Measurements from ENCODE around the gene E2F2.
"Not testable (repeated sequence)": the region's sequence is repeated elsewhere in the genome, so short reads cannot be mapped to it uniquely, and the experiment has no call there.

Gene E2F2

DNA sequence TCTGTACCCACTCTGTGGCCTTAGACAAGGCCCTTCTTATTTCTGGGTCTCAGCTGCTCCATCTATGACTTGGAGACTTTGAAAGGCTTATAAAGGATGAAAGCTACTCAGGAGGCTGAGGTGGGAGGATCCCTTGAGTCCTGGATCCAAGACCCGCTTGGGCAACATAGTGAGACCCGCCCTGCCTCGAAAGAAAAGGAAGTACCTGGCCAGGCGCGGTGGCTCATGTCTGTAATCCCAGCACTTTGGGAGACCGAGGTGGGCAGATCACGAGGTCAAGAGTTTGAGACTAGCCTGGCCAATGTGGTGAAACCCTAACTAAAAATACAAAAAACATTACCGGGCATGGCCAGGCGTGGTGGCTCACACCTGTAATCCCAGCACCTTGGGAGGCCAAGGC, 14.8 kb upstream of the E2F2 start:
- DNase-seq = no peak

- DNase-seq = peak; percentile 95
Measured at GRCh38 chr1:23544444-23545389, 13.7 kb upstream of the E2F2 start.

DNA sequence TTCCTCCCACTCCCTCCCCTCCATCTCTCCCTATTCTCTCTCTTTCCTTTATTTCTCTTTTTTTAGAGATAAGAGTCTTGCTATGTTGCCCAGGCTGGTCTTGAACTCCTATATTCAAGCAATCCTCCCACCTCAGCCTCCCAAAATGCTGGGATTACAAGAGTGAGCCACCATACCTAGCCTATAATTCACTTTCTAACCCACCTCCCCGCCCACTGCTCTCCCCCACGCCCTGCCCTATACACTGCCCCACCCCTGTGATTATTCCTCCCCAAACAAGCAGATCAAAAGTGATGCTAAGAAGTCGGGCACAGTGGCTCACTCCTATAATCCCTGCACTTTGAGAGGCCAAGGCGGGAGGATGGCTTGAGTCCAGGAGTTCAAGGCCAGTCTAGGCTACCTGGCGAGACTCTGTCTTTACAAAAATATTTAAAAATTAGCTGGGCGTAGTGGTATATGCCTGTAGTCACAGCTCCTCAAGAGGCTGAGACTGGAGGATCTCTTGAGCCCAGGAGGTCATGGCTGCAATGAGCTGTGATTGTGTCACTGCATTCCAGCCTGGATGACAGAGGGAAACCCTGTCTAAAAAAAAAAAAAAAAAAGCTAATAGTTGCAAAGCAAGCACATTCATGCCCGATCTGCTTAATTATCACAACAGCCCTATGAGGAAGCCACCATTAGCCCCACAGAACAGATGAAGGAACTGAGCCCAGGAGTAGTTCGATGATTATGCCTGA, 12.8 kb upstream of the E2F2 start:
- no peak for DNase-seq

DNA sequence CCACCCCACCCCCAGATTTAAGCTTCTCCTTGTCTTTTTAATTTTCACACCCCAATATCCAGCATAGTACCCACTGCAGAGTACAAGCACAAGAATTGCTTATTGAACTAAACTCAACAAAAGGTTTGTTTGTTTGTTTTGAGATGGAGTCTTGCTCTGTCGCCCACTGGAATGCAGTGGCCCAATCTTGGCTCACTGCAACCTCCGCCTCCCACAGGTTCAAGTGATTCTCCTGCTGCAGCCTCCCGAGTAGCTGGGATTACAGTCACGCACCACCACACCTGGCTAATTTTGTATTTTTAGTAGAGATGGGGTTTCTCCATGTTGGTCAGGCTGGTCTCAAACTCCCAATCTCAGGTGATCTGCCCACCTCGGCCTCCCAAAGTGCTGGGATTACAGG, 11.9 kb upstream of the E2F2 start:
- DNase-seq = not testable (repeated sequence)

GRCh38 chr1:23539698-23540266, 8.7 kb upstream of the E2F2 start:
- peak; percentile 97 for DNase-seq

GRCh38 chr1:23537296-23537973, 6.4 kb upstream of the E2F2 start:
- DNase-seq = no peak

DNA sequence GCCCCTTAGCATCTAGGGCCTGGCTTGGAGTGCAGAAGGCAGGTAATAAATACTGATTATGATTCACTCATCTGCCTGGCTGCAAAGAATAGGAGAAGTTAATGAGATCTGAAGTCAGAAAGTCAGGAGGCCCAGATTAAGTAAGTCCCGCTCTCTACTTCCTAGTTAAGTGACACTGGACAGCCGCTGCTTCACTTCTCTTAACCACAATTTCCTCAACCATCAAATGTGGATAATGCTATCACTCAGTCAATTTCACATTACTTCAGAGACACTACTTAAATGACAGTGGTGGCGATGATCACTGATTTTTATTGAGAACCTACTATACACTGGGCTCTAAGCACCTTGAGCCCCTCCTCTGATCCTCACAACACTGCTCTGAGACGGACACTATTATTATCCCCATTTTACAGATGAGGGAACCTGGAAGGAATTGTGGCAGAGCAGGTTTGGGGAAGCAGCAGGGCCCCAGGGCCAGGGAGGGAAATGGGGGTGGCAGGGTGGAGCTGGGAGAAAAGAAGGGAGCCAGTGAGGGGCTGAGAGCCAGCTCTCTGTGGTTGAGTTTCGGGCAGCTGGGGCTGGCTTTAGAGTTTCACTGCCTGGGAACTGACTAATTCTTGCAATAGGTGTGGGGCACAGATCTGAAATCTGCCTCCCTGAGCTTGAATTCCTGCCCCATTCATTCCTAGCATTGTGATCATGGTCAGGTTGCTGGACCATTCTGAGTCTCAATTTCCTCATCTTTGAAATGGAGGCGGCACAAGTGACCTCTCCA, 2.4 kb upstream of the E2F2 start:
- DNase-seq = no peak

GRCh38 chr1:23531562-23532094, 595 bp upstream of the E2F2 start:
- no peak for DNase-seq

GRCh38 chr1:23530087-23530746, 816 bp downstream of the E2F2 start:
- DNase-seq = no peak

- no peak for DNase-seq
Measured at GRCh38 chr1:23529146-23530086, 1.6 kb downstream of the E2F2 start.

GRCh38 chr1:23528250-23528978, 2.6 kb downstream of the E2F2 start:
- peak; percentile 51 for DNase-seq

GRCh38 chr1:23527900-23528249, 3.2 kb downstream of the E2F2 start:
- DNase-seq = no peak

- DNase-seq = no peak
Measured at GRCh38 chr1:23527366-23527765, 3.7 kb downstream of the E2F2 start.

GRCh38 chr1:23526329-23527041, 4.5 kb downstream of the E2F2 start:
- no peak for DNase-seq

DNA sequence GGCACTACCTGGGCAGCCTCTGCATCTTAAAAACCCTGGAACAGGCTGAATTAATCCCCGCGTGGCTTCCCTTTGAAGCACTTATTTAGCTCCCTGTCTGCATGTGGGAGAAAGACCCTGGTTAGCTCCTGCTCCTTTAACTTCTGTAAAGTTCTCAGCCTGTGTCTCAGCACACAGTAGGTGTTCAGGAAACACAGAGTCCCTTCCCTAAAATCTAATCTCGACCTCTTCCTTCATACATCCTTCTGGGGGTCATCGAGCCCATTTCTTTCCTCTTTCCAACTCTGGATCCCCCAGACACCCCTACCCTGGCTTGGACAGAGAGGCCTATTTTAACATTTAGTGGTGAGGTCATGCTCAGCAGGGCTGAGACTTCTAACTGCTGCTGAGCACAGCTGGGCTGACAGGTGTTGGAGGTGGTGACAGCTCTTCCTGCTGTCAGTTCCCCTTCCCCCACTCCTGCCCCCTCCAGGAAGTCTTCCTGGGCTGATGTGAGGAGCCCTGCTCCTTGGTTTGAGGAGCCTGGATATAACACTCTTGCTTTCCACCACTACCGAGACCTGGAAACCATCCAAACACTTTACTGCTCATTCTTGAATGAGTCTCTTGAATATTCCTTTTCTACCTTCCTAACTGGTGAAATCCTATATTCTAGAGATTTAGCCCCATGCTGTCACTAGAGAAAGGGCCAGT, 5.3 kb downstream of the E2F2 start:
- DNase-seq = peak; percentile 18

- DNase-seq = peak; percentile 50
Measured at GRCh38 chr1:23524716-23525401, 6.2 kb downstream of the E2F2 start.

- no peak for DNase-seq
Measured at GRCh38 chr1:23524163-23524562, 6.9 kb downstream of the E2F2 start.

Measured in eye (tissue), 1 donor.